LNCaP clone FGC (cell line): ENCODE measurements around the gene ZNF134.
A peak's percentile ranks its signal among the peaks of the same experiment; 100 is the strongest.

Experiments used
- DNase-seq: peaks from one replicate; pipeline ENCODE4 v3.0.0-alpha.2; 2011; ENCODE audit warnings: low read depth
- H3K4me3 ChIP-seq: 2 replicates; pipeline ENCODE4 v1.5.1; 2011; ENCODE audit warnings: mild to moderate bottlenecking, low read depth, low read length, control low read depth
- CTCF ChIP-seq: IDR thresholded peaks from 2 replicates; pipeline ENCODE4 v1.5.1; 2012; ENCODE audit warnings: mild to moderate bottlenecking; ENCODE audit not compliant: control insufficient read depth, insufficient read depth; ENCODE audit errors: extremely low read depth

Gene ZNF134

GRCh38 chr19:57613941-57614743 lies at the start of gene ZNF134:
Gene ZNF134 (plus strand): TSS chr19:57614242. CDS start chr19:57619469, 5,227 bp downstream.
- no peak for TF ChIP-seq CTCF

GRCh38 chr19:57566396-57567265 lies 47.4 kb upstream of the ZNF134 start:
- H3K4me3 ChIP-seq, result no peak overlapping the region
- TF ChIP-seq CTCF, result no peak
- no peak for DNase-seq

More at GRCh38 chr19:57613941-57614743, at the start of gene ZNF134:
- DNase-seq, result peak; percentile 75
- H3K4me3 ChIP-seq, result peak within 1 kb of the TSS; percentile 89

GRCh38 chr19:57570707-57571106 lies 43.3 kb upstream of the ZNF134 start:
- TF ChIP-seq CTCF, result no peak
- no peak for DNase-seq
- no peak overlapping the region for H3K4me3 ChIP-seq

- TF ChIP-seq CTCF, result no peak
- no peak for DNase-seq
- H3K4me3 ChIP-seq, result no peak overlapping the region
Measured at GRCh38 chr19:57572415-57572947, 41.6 kb upstream of the ZNF134 start.

- H3K4me3 ChIP-seq, result no peak overlapping the region
- DNase-seq, result no peak
- TF ChIP-seq CTCF, result no peak
Measured at GRCh38 chr19:57576661-57577060, 37.4 kb upstream of the ZNF134 start.

GRCh38 chr19:57578487-57579205 lies 35.4 kb upstream of the ZNF134 start, which contains the start of gene ZNF416:
Gene ZNF416 (minus strand): TSS chr19:57578911. CDS start chr19:57578704, 207 bp downstream.
- peak; percentile 41 for TF ChIP-seq CTCF
- peak; percentile 98 for DNase-seq
- peak within 1 kb of the TSS; percentile 97 for H3K4me3 ChIP-seq
